Stimulated activated CD4-positive, alpha-beta T cell treated with anti-CD3 and anti-CD28 coated beads, TNF-alpha, amount 100 ng/mL, for 24 hours (primary cell): Measurements from ENCODE around the gene FERMT1.
"Not testable (repeated sequence)": the region's sequence is repeated elsewhere in the genome, so short reads cannot be mapped to it uniquely, and the experiment has no call there.

Experiments used
- DNase-seq, 3 experiments: peaks; one replicate each; pipeline ENCODE4 v3.0.0-alpha.2; 2020; ENCODE audit warnings: low read depth in 3 of 3

Gene FERMT1

DNA sequence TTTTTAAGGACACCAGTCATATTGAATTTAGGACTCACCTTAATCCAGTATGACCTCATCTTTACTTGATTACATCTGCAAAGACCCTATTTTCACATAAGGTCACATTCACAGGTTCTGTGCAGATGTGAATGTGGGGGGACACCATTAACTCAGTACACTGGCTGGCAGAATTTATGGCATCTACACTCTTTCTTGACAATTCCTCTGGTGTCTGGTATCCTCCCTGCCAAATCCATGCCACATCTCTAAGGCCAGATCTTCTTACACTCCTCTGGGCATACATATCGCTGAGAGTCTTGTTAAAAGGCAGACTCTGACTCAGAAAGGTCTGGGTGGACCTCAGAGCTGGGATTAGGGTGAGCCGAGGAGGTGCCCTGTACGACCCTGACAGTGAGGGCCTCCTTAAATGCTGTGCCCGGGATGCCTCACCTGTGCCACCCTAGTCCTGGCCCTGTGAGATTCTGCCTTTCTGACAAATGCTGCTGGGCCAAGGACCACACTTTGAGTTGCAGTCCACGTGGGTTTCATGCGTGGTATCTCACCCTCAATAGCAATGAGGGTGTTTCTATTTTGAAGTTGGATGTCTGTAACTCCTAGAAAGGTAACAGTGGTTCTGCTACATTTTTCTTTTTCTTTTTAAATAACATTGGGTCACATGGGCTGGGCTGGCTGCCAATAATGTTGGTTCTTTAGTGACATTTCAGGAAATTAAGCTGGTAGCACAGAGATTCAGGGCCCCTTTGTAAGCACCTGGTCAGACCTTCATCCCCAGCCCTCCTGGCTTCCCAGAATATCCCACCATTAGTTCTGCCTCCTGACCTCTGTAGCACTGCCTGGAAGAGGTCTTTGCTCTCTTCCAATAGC is 51.8 kb downstream of the FERMT1 start:
- no peak for DNase-seq

DNA sequence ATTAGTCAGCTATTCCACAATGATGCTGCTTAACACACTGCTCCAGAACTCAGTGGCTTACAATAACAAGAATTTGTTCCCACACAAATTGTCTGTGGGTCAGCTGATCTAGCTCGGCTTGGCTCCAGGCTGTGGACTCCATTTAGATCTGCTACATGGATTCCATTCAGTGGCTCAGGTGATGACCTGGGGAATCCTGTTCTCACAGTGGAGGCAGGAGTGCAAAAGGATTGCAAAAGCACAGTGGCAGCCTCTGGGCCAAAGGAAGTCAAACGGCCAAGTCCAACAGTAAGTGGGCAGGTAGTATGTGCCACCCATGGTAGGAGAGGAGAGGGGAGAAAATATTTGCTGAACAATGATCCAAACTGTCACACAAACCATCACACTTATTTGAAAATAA is 53.2 kb downstream of the FERMT1 start:
- no peak for DNase-seq

DNA sequence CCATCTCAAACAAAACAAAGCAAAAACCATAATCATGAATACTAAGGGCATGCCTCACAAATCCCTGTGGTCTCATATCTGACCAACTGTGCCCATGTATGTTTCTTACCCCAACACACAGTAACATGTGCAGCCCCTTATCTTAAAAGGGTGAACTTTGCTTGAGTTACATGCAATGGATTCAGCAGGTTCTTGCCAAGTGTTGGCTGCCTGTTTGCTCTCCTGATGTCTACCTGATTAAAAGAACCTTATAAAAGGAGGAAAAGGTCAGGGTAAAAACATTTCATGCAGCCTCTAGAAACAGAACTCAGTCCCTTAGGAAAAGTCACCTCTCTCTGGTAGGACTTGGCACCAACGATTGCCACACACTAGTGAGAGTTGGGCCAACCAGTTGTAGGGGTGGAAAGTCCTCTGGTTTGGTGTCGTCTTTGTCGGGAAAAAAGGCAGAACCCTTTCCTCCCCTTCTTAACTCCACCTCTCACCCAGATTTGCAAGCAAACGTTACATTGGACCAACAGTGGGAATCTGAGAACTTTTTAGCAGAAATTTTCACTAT is 55.0 kb downstream of the FERMT1 start:
- no peak for DNase-seq

DNA sequence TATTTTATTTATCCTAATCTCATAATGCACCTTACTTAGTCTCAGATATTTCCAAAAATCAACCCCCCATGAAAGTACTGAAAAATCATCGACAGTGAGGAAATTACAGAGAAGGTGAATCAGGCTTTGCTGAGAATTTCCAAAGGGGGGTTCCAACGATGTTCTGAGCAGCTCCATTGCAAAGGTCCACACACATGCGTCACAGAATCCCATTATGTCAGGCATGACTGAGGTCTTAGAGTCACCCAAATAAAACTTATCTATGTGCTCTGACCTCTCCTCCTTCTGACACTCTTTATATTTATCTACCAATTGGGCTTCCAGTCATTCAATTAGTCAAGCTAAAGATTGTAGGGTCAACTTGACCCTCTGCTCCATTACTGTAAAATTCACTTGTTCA is 56.2 kb downstream of the FERMT1 start:
- no peak for DNase-seq

DNA sequence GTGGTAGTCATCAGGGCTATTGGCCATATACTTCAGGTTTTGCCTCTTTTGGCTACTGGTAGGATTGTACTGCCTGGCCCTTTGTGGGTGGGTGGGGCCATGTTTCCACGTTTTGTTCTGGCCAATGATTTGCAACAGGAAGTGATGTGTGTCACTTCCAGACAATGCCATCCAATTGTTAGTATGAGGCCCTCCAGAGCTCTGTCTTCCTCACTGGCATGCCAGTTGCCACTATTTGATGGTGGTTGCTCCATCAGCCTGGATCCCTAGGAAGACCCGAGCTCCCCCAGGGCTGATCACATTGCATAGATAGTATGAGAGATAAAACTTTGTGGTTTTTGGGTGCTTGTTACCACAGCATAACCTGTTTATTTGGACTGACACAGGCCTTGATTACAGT is 61.3 kb downstream of the FERMT1 start:
- DNase-seq: no peak

DNA sequence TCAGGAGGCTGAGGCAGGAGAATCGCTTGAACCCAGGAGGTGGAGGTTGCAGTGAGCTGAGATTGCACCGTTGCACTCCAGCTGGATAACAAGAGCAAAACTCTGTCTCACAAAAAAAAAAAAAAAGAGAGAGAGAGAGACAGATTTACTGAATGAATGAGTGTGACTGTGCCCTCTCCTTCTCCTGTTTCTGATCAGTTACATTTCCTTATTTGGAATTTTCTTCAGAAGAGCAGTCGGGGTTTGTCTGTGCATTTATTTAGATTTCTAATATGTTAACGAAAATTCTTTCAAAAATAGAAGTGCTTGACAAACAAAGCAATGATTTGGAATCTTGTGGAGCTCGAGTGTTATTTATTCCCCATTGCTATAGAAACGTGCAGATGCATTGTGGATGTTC is 62.6 kb downstream of the FERMT1 start:
- no peak for DNase-seq

DNA sequence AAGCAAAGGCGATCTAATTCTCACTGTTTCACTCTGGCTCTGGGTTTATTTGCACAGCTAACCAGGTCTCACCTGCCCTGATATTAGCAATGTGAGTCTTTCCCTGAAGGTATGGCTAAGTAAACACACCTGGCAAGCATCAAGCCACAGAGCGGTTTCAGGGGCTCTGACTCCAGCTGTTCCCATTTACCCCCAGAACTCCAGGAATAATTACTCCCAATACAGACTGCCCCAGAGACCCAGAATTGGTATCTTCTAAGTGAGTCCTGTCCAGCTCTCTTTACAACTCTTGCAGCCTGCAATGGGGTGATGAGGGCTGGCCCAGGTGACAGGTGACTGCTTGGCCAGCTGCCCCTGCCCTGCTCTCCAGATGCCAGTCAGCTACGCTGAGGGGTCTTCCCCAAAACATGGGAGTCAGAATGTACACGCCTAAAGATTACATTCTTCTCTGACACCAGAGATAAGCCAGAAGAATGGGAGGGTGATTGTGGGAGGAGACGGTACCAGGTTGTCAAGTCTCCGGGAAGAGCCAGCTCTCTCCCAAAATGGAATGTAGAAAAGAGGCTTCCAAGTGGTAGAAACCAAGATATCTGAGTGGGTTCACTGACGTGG is 64.0 kb downstream of the FERMT1 start:
- DNase-seq: no peak

DNA sequence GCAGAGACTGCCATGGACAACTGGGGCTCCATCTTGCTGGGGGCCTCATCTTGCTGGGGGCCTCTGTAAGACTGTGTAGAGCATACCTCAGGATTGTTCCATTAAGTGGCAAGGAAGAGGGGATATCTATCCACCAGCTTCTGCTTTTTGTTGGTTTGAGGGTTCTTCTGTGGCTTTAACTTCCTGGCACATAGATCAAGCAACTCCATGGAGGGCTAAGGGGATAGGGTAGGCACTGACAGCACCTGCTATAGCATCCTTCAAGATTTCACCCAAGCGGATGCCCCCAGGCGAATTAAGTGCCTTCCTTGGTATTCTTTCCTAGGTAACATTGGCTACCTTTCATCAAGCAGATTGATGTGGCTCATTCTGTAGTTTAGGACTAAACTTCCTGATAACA is 65.1 kb downstream of the FERMT1 start:
- no peak for DNase-seq

DNA sequence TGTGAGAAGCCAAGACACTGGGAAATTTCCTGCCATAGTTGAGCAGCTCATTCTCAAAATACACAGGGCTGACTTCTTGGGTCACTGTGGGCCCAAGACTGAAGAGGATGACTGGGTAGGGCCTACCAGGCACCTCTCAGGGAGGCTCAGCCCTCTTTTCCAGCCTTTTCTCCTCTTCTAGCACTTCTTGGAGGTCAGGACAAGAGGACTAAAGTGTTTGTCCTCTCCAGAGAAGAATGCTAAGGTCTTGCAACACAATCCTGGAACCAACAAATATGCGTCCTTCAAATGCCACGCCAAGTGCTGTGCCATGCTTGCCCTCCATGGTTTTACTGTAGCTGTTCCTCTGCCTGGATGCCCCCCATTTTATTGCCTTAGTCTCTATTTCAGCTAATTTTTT is 65.7 kb downstream of the FERMT1 start:
- DNase-seq: no peak

DNA sequence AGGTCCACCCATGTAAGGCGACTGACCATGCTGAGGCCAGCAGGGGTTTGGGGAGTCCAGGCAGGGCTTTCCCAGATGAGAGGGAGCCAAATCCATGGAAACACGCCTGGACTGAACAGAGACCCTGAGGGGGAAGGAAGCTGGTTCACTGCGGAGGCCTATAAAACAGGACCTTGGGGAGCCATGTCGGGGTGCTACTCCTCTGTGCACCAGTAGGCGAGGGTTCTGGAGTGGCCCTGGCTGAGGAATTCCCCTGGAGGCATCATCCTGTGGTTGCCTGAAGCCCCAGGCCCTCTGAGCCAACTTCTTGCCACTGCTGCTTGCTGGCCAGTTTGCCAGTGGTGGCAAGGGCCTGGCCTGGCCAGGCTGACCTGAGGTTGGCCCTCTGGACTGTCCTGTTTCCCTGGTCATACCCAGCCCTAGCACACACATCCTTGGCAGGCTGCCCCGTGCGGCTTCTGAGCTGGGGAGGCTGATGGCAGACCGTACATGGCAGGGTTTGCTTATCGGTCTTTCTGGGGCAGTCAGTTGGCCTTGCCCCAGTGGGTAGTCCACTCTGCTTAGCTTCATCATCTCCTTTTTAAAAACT is 66.8 kb downstream of the FERMT1 start:
- DNase-seq: no peak

DNA sequence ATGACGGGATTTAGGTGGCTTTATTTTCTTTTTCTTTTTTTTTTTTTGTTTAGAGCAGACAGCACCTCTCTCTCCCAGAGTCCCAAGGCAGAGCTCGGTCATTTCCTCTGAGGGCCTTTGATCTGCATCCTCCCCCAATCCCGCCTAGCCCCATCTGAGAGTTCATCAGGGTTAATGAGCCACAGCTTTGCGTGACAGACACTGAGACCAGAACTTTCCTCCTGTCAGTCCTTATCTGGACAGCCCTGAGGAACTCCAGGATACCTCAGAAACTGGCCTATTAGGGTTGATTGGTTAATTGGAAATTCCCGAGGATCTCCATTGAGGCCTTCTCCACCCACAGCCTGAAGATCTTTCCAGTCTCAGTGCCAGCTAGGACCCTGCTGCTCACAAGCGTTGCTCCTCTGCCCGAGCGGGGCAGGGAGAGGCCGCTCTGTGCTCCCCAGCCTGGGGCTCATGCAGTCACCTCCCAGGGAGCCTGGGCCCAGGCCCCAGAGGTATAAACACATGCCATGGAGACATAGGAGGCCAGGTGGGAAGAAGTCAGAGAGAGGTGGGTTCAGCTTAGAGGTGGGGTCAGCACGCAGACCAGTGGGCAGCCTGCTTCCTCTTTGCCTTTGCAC is 67.6 kb downstream of the FERMT1 start:
- no peak for DNase-seq

DNA sequence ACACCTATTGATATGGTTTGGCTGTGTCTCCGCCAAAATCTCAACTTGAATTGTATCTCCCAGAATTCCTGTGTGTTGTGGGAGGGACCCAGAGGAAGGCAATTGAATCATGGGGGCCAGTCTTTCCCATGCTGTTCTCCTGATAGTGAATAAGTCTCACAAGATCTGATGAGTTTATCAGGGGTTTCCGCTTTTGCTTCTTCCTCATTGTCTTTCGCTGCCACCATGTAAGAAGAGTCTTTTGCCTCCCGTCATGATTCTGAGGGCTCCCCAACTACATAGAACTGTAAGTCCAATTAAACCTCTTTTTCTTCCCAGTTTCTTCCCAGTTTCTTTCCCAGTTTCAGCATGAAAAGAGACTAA is 68.2 kb downstream of the FERMT1 start:
- DNase-seq: not testable (repeated sequence)

DNA sequence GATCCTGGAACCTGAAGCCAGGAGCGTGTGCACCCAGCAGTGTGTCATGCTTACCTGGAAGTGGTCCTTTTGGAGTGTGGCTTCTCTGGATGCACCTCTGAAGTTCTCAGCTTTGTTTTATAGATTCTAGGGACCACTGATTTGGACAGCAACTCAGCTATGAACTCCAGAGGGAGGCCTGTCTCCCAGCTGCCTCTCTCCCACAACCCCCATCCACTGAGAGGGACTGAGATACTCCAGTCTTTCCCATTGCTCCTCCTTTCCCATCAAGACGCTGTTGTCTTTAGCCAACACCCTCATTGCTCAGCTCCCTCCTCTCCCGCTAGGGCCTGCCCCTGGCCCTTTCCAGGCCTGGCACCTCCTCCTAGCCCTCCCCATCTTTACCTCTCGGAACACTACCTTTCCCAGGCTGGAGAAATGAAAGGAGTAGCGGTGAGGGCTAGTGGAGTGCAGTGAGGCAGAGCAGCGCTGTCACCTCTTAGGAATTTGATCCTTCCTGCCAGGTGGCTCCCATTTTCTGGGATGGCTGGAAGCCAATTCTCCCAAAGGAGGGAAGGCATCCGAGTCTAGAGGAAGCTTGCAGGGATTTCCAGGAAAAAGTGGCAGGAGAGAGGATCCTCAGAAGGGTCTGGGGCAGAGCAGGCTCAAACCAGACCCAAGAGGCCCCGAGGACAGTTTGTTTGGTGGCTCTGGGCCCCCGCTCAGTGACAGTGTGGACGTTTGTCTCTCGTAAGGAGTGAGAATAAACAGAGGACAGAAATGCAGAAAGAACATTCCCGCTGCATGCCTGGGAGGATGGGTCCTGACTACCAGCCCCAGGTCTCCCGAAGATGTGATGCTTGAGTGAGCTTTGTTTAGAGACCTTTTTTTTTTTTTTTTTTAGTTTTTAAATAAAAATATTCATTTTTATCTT is 68.8 kb downstream of the FERMT1 start, which contains the start of gene LRRN4:
Gene LRRN4 (minus strand): TSS at position 285 of the 913 bp plus-strand sequence. CDS start 1,261 bp downstream, outside the sequence.
- no peak for DNase-seq

DNA sequence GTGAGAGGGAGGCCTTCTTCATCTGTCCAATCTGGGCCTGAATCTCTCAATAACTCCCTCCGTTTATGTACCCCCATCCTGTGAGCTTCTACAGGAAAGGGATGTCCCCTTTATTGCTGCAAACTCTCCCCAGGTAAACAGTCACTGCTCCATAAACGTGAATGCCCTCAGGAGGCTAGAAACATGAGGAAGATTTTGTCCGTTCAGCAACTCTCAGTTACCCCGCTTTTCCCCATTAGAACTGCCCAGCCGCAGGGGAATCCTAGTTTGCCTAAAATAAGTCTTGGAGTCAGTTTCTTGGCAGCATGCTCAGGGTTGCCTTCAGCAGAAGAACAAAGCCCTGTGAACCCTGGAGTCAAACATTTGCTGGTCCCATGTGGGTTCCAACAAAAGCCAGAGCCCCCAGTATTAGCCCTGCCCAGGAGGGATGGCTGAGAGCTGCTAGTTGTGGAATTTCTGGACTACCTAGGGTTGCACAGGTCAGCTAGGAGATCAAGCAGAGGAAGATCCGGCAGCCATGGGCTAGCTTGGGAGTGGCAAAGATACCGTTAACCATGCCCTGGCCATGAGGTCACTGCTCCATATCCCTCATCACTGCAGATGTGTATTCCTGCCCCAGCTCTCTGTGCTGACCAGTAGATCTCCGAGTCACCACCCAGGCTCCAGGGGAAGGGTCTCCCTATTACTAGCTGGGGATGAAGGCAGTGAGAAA is 69.6 kb downstream of the FERMT1 start:
- DNase-seq: no peak

DNA sequence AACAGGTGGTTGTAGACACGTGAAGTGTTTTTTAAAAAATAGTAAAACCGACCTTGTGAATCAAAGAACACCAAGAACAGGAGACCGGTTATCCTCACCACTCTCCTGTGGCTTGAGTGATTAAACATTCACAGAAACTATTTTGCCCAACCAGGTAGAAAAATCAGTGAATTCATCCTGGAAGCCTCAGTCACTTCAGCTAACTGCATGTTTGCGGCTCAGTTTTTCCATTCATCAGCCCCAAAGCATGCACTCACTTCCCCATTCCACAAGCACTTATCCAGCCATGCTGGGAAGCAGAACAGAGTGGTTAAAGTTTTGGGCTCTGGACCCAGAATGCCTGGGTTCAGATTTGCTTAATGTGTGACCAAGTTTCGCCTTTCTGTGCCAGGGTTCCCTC is 71.3 kb downstream of the FERMT1 start:
- DNase-seq: no peak

DNA sequence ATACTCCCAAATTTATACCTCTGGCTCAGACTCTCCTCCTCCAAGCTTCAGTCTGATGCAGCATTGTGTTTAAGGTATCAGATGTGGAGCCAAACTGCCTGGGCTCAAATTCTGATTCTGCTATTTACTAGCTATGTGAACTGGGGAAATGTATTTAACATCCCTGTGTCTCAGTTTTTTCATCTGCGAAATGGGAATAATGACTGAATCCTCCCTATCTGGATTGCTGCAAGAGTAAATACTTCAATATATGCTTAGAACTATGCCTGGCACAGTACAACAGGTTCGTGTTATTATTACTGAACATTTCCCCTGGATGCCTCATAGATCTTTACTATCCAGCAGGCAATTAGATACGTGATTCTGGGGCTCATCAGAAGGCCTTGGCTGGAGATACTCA is 74.4 kb downstream of the FERMT1 start:
- no peak for DNase-seq

DNA sequence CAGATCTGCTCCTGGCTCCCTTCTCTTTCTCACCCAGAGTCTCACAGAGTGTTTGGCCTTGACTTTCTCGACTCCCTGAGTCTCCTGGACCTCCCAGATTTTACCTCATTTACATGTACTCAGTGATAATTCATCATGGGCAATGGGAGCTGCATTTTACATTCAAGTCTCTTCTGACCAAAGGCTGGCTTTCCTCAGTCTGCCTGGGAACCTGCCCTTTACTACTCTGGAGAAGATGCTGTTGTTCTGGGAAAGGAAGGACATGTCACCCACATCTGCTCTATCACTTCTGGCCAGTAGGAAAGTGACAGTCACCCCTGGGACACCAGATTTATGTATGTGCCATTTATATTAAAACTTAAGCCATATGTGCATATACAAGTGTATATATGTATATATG is 76.4 kb downstream of the FERMT1 start:
- no peak for DNase-seq

DNA sequence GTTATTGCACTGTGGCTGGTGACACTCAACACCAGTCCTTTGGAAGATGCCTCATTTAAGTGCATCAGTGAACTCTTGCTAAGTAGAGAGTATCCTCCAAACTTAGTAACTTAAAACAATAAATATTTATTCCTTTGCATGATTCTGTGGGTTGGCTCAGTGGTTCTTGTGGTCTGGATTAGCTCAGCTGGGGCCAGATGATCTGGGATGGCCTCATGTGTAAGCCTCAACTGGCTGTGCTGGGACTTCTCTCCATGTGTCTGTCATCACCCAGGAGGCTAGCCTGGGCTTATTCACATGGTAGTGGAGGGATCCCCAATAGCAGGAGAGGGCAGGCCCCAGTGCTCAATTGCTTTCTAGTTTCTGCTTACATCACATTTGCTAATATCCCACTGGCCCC is 77.3 kb downstream of the FERMT1 start:
- DNase-seq: no peak

DNA sequence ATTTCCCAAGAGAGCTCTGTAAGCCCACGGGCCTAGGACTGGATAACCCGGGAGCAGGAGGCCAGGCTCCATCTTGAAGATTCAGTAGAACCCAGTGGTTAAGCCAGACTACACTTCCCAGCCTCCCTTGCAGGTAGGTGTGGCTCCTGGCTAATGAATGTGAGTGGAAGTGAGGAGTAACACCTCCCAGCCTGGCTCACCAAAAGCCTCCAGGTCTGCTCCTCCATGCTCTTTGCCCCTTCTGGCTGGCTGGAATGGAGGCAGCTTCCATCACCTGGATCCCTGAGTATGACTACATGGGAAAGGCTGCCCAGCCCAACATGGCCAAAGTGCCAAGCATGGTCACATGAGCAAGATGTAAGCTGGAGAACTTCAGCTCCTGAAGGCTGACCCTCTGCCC is 78.7 kb downstream of the FERMT1 start:
- no peak for DNase-seq

DNA sequence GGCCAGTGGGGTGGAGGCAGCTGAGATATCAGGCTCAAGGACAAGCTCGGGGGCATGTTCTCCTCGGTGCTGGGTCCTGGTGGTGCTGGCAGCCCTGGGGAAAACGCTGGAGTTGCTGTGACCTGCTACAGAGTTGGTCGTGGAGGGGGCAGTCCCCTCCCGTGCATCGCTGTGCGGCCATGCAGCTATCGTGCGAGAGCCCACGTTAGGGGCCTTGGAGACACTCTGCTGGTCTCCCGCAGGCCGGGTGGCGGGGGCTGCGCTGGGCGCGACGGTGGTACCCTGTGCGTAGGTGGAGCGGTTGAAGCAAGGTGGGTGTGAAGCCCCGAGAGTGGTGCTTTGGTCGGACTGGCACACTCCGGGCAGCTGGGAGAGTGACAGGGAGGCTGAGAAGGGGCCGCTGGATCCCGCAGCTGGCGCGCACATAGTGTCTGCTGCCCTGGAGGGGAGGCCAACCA is 81.0 kb downstream of the FERMT1 start:
- no peak for DNase-seq
